ENCODE results near the gene RASA4.
"Not testable (repeated sequence)": the region's sequence is repeated elsewhere in the genome, so short reads cannot be mapped to it uniquely, and the experiment has no call there.

The RASA4 gene

GRCh38 chr7:102604431-102605145 lies 12.0 kb downstream of the RASA4 start:
- DNase-seq: not testable (repeated sequence)

- DNase-seq: not testable (repeated sequence)
Measured at GRCh38 chr7:102602317-102602716, 14.2 kb downstream of the RASA4 start.

GRCh38 chr7:102599699-102600098 lies 16.9 kb downstream of the RASA4 start:
- DNase-seq: not testable (repeated sequence)

- not testable (repeated sequence) for DNase-seq
Measured at GRCh38 chr7:102596036-102596435, 20.5 kb downstream of the RASA4 start.

GRCh38 chr7:102593637-102594334 lies 22.8 kb downstream of the RASA4 start:
- DNase-seq: not testable (repeated sequence)

- DNase-seq: peak; percentile 41
Measured at GRCh38 chr7:102592477-102593019, 24.0 kb downstream of the RASA4 start.

- not testable (repeated sequence) for DNase-seq
Measured at GRCh38 chr7:102589857-102590256, 26.7 kb downstream of the RASA4 start.

GRCh38 chr7:102583495-102583894 lies 33.1 kb downstream of the RASA4 start:
- not testable (repeated sequence) for DNase-seq

- DNase-seq: not testable (repeated sequence)
Measured at GRCh38 chr7:102581722-102582121, 34.8 kb downstream of the RASA4 start.

- not testable (repeated sequence) for DNase-seq
Measured at GRCh38 chr7:102578486-102578885, 38.1 kb downstream of the RASA4 start.

- not testable (repeated sequence) for DNase-seq
Measured at GRCh38 chr7:102577315-102578240, 39.0 kb downstream of the RASA4 start.

GRCh38 chr7:102576363-102576762 lies 40.2 kb downstream of the RASA4 start:
- not testable (repeated sequence) for DNase-seq

GRCh38 chr7:102574607-102575006 lies 41.9 kb downstream of the RASA4 start:
- DNase-seq: not testable (repeated sequence)

- DNase-seq: peak; percentile 100
Measured at GRCh38 chr7:102572261-102573239, 44.0 kb downstream of the RASA4 start, which contains the start of gene POLR2J3. Gene POLR2J3, minus strand, starts transcription at chr7:102572583. Its CDS starts 62 bp downstream, at chr7:102572521.

GRCh38 chr7:102568620-102569019 lies 47.9 kb downstream of the RASA4 start:
- DNase-seq: not testable (repeated sequence)

GRCh38 chr7:102550808-102551422 lies 65.6 kb downstream of the RASA4 start, which contains the start of gene SPDYE2:
Gene SPDYE2, plus strand, starts transcription at chr7:102551226. Its CDS starts 2,030 bp downstream, at chr7:102553256.
- DNase-seq: not testable (repeated sequence)

- not testable (repeated sequence) for DNase-seq
Measured at GRCh38 chr7:102546353-102546752, 70.2 kb downstream of the RASA4 start.

- not testable (repeated sequence) for DNase-seq
Measured at GRCh38 chr7:102545288-102545687, 71.3 kb downstream of the RASA4 start.

GRCh38 chr7:102544372-102544771 lies 72.2 kb downstream of the RASA4 start:
- not testable (repeated sequence) for DNase-seq

GRCh38 chr7:102543596-102543995 lies 73.0 kb downstream of the RASA4 start, which contains the start of gene UPK3BL2:
Gene UPK3BL2, minus strand, starts transcription at chr7:102543696. Its CDS starts 60 bp downstream, at chr7:102543636.
- DNase-seq: not testable (repeated sequence)
